HEK293 (cell line): ENCODE measurements around the gene PDE1C.

Source experiments
- CTCF ChIA-PET: fragments of 350-600 bp; formaldehyde crosslinking; extraction: SDS; loops from one replicate; lab custom pipeline; 2021; ENCODE audit warnings: antibody characterized with exemption; lab: Yijun Ruan, JAX
- POLR2A ChIA-PET: fragments of 300-600 bp; formaldehyde crosslinking; extraction: SDS; loops from one replicate; lab custom pipeline; 2020; ENCODE audit warnings: antibody characterized with exemption, inconsistent platforms; lab: Yijun Ruan, JAX
- H3K27ac ChIP-seq: fragments of 200-500 bp; sonication (Bioruptor generic); 2 replicates; pipeline ENCODE4 v1.5.1; 2014; ENCODE audit warnings: low read depth, low read length, control low read depth, inconsistent platforms; ENCODE audit errors: extremely low read depth
- H3K36me3 ChIP-seq, 2 experiments: fragments of 200-500 bp in 1 of 2; sonication (Bioruptor generic) in 1 of 2; 1 replicate in 1 of 2; 2 replicates in 1 of 2; pipeline ENCODE4 v1.5.1; 2014 to 2017; ENCODE audit warnings: inconsistent platforms in 2 of 2, low read length in 2 of 2; ENCODE audit not compliant: control insufficient read depth in 2 of 2, insufficient read depth in 1 of 2
- H3K4me1 ChIP-seq: fragments of 200-500 bp; sonication (Bioruptor generic); 2 replicates; pipeline ENCODE4 v1.5.1; 2014; ENCODE audit warnings: mild to moderate bottlenecking, low read length, inconsistent platforms; ENCODE audit not compliant: control insufficient read depth, insufficient read depth
- H3K4me3 ChIP-seq: 2 replicates; pipeline ENCODE4 v1.5.1; 2011; ENCODE audit warnings: low read depth, mild to moderate bottlenecking, control low read depth, low read length, moderate library complexity
- H3K9me3 ChIP-seq: fragments of 200-500 bp; sonication (Bioruptor generic); 2 replicates; pipeline ENCODE4 v1.5.1; 2014; ENCODE audit warnings: low read depth, low read length, inconsistent platforms; ENCODE audit not compliant: control insufficient read depth, insufficient read depth
- GLIS2 ChIP-seq: fragments of 450-650 bp; formaldehyde crosslinking; IDR thresholded peaks from 2 replicates; pipeline ENCODE4 v1.5.1; 2016; ENCODE audit warnings: missing biosample characterization, missing genetic modification characterization
- HOXA7 ChIP-seq: sonication (generic); formaldehyde crosslinking; IDR thresholded peaks from 2 replicates; pipeline ENCODE4 v1.8.1; 2022; ENCODE audit warnings: missing genetic modification reagents, borderline replicate concordance
- KLF1 ChIP-seq: fragments of 450-650 bp; formaldehyde crosslinking; IDR thresholded peaks from 2 replicates; pipeline ENCODE4 v1.5.1; 2016; ENCODE audit warnings: missing biosample characterization, missing genetic modification characterization
- KLF16 ChIP-seq: fragments of 450-650 bp; formaldehyde crosslinking; IDR thresholded peaks from 2 replicates; pipeline ENCODE4 v1.5.1; 2017; ENCODE audit warnings: missing biosample characterization, missing genetic modification characterization
- KLF7 ChIP-seq: fragments of 450-650 bp; formaldehyde crosslinking; IDR thresholded peaks from 2 replicates; pipeline ENCODE4 v1.5.1; 2016; ENCODE audit warnings: missing biosample characterization, missing genetic modification characterization, borderline replicate concordance
- MZF1 ChIP-seq: fragments of 450-650 bp; formaldehyde crosslinking; IDR thresholded peaks from 2 replicates; pipeline ENCODE4 v1.5.1; 2017; ENCODE audit warnings: missing biosample characterization, missing genetic modification characterization, borderline replicate concordance
- OVOL3 ChIP-seq: fragments of 450-650 bp; formaldehyde crosslinking; IDR thresholded peaks from 2 replicates; pipeline ENCODE4 v1.5.1; 2016; ENCODE audit warnings: missing biosample characterization, missing genetic modification characterization
- RBAK ChIP-seq: fragments of 450-650 bp; formaldehyde crosslinking; IDR thresholded peaks from 2 replicates; pipeline ENCODE4 v1.5.1; 2016; ENCODE audit warnings: missing biosample characterization, missing genetic modification characterization
- SP7 ChIP-seq: fragments of 450-650 bp; formaldehyde crosslinking; IDR thresholded peaks from 2 replicates; pipeline ENCODE4 v1.5.1; 2016; ENCODE audit warnings: missing biosample characterization, missing genetic modification characterization
- ZBTB21 ChIP-seq: fragments of 450-650 bp; formaldehyde crosslinking; IDR thresholded peaks from 2 replicates; pipeline ENCODE4 v1.5.1; 2017; ENCODE audit warnings: missing biosample characterization, missing genetic modification characterization
- ZBTB44 ChIP-seq: fragments of 450-650 bp; IDR thresholded peaks from 2 replicates; pipeline ENCODE4 v1.5.1; 2018; ENCODE audit warnings: missing biosample characterization, mild to moderate bottlenecking, missing genetic modification characterization
- ZNF146 ChIP-seq: fragments of 450-650 bp; formaldehyde crosslinking; IDR thresholded peaks from 2 replicates; pipeline ENCODE4 v1.5.1; 2016; ENCODE audit warnings: missing biosample characterization, missing genetic modification characterization
- ZNF157 ChIP-seq: fragments of 450-650 bp; formaldehyde crosslinking; IDR thresholded peaks from 2 replicates; pipeline ENCODE4 v1.5.1; 2016; ENCODE audit warnings: missing biosample characterization, missing genetic modification characterization
- ZNF16 ChIP-seq: fragments of 450-650 bp; formaldehyde crosslinking; IDR thresholded peaks from 2 replicates; pipeline ENCODE4 v1.5.1; 2016; ENCODE audit warnings: low read depth, missing biosample characterization, missing genetic modification characterization
- ZNF169 ChIP-seq: fragments of 450-650 bp; formaldehyde crosslinking; IDR thresholded peaks from 2 replicates; pipeline ENCODE4 v1.5.1; 2016; ENCODE audit warnings: missing biosample characterization, missing genetic modification characterization
- ZNF221 ChIP-seq: fragments of 450-650 bp; formaldehyde crosslinking; IDR thresholded peaks from 2 replicates; pipeline ENCODE4 v1.5.1; 2017; ENCODE audit warnings: missing biosample characterization, missing genetic modification characterization, borderline replicate concordance
- ZNF23 ChIP-seq: fragments of 450-650 bp; formaldehyde crosslinking; IDR thresholded peaks from 2 replicates; pipeline ENCODE4 v1.5.1; 2016; ENCODE audit warnings: missing biosample characterization, missing genetic modification characterization, borderline replicate concordance
- ZNF266 ChIP-seq: fragments of 450-650 bp; formaldehyde crosslinking; IDR thresholded peaks from 2 replicates; pipeline ENCODE4 v1.5.1; 2016; ENCODE audit warnings: missing biosample characterization, missing genetic modification characterization, low read depth
- ZNF292 ChIP-seq: fragments of 450-650 bp; formaldehyde crosslinking; IDR thresholded peaks from 2 replicates; pipeline ENCODE4 v1.5.1; 2016; ENCODE audit warnings: low read depth, missing biosample characterization, missing genetic modification characterization, borderline replicate concordance
- ZNF302 ChIP-seq: fragments of 450-650 bp; formaldehyde crosslinking; IDR thresholded peaks from 2 replicates; pipeline ENCODE4 v1.5.1; 2016; ENCODE audit warnings: missing biosample characterization, missing genetic modification characterization, low read depth
- ZNF394 ChIP-seq: fragments of 450-650 bp; formaldehyde crosslinking; IDR thresholded peaks from 2 replicates; pipeline ENCODE4 v1.5.1; 2016; ENCODE audit warnings: missing biosample characterization, missing genetic modification characterization, mild to moderate bottlenecking, moderate library complexity, borderline replicate concordance
- ZNF426 ChIP-seq: fragments of 450-650 bp; formaldehyde crosslinking; IDR thresholded peaks from 2 replicates; pipeline ENCODE4 v1.5.1; 2017; ENCODE audit warnings: missing biosample characterization, missing genetic modification characterization, mild to moderate bottlenecking, inconsistent platforms, moderate library complexity
- ZNF449 ChIP-seq: fragments of 450-650 bp; formaldehyde crosslinking; IDR thresholded peaks from 2 replicates; pipeline ENCODE4 v1.5.1; 2017; ENCODE audit warnings: missing biosample characterization, mild to moderate bottlenecking, missing genetic modification characterization, moderate library complexity
- ZNF518A ChIP-seq: fragments of 450-650 bp; formaldehyde crosslinking; conservative IDR thresholded peaks from 2 replicates; pipeline ENCODE4 v1.5.1; 2016; ENCODE audit warnings: low read depth, missing biosample characterization, missing genetic modification characterization
- ZNF555 ChIP-seq: fragments of 450-650 bp; formaldehyde crosslinking; conservative IDR thresholded peaks from 2 replicates; pipeline ENCODE4 v1.5.1; 2017; ENCODE audit warnings: missing biosample characterization, mild to moderate bottlenecking, missing genetic modification characterization, inconsistent platforms
- ZNF561 ChIP-seq: fragments of 450-650 bp; IDR thresholded peaks from 2 replicates; pipeline ENCODE4 v1.5.1; 2018; ENCODE audit warnings: missing biosample characterization, missing genetic modification characterization, borderline replicate concordance
- ZNF585B ChIP-seq: fragments of 450-650 bp; formaldehyde crosslinking; IDR thresholded peaks from 2 replicates; pipeline ENCODE4 v1.5.1; 2016; ENCODE audit warnings: missing biosample characterization, missing genetic modification characterization
- ZNF600 ChIP-seq: fragments of 450-650 bp; formaldehyde crosslinking; IDR thresholded peaks from 2 replicates; pipeline ENCODE4 v1.5.1; 2016; ENCODE audit warnings: missing biosample characterization, missing genetic modification characterization
- ZNF610 ChIP-seq: fragments of 450-650 bp; formaldehyde crosslinking; IDR thresholded peaks from 2 replicates; pipeline ENCODE4 v1.5.1; 2016; ENCODE audit warnings: missing biosample characterization, missing genetic modification characterization, borderline replicate concordance
- ZNF629 ChIP-seq: fragments of 450-650 bp; formaldehyde crosslinking; IDR thresholded peaks from 2 replicates; pipeline ENCODE4 v1.5.1; 2017; ENCODE audit warnings: missing biosample characterization, missing genetic modification characterization
- ZSCAN30 ChIP-seq: fragments of 450-650 bp; IDR thresholded peaks from 2 replicates; pipeline ENCODE4 v1.5.1; 2018; ENCODE audit warnings: missing biosample characterization, mild to moderate bottlenecking, missing genetic modification characterization, moderate library complexity

PDE1C gene

GRCh38 chr7:32091608-32092210, 21.5 kb upstream of the PDE1C start:
- TF ChIP-seq ZNF555 (tag by site-specific recombination) (no peak), ZNF394 (tag by site-specific recombination) (no peak), ZNF600 (tag by site-specific recombination) (no peak), KLF16 (no peak), HOXA7 (CRISPR knock-in tag) (no peak), ZBTB21 (no peak), ZNF169 (tag by site-specific recombination) (no peak), ZNF16 (tag by site-specific recombination) (no peak), ZNF292 (no peak), ZNF449 (tag by site-specific recombination) (no peak), SP7 (no peak), GLIS2 (tag by site-specific recombination) (no peak), ZNF146 (tag by site-specific recombination) (no peak), ZNF157 (no peak), ZNF426 (tag by site-specific recombination) (no peak), ZNF585B (no peak), ZNF221 (no peak)
- CTCF ChIA-PET, result no interaction called here
- no peak overlapping the region for H3K4me3 ChIP-seq
- POLR2A ChIA-PET, result no interaction called here
- H3K36me3 ChIP-seq, result no peaks in the 10 kb centered on the region
- no peaks in the 10 kb centered on the region for H3K9me3 ChIP-seq
- no peaks in the 10 kb centered on the region for H3K4me1 ChIP-seq
- no peak overlapping the region for H3K27ac ChIP-seq

- CTCF ChIA-PET, result interaction anchor here (0.6 kb wide), 1 partner anchor 1814 kb away, joined by 3 read pairs; no protein-coding TSS in a partner anchor
- POLR2A ChIA-PET, result no interaction called here
- TF ChIP-seq ZNF266 (tag by site-specific recombination), result no peak
- no peak for TF ChIP-seq ZNF561 (tag by site-specific recombination)
- TF ChIP-seq ZNF610 (tag by site-specific recombination), result no peak
- no peak for TF ChIP-seq KLF7 (tag by site-specific recombination)
- TF ChIP-seq ZBTB44 (tag by site-specific recombination), result no peak
- no peak for TF ChIP-seq MZF1 (tag by site-specific recombination)
- no peak for TF ChIP-seq ZNF23 (tag by site-specific recombination)
- no peak for TF ChIP-seq ZNF302
- no peak for TF ChIP-seq RBAK (tag by site-specific recombination)
- no peak for TF ChIP-seq ZSCAN30 (tag by site-specific recombination)
- TF ChIP-seq KLF1, result no peak
- TF ChIP-seq OVOL3 (tag by site-specific recombination), result no peak
- no peak for TF ChIP-seq ZNF629 (tag by site-specific recombination)
- TF ChIP-seq ZNF518A (tag by site-specific recombination), result no peak
Observed at GRCh38 chr7:32089678-32090077, 19.5 kb upstream of the PDE1C start.

More at GRCh38 chr7:32089678-32090077, 19.5 kb upstream of the PDE1C start:
- Histone ChIP-seq H3K27ac (no peak overlapping the region), H3K4me1 (no peaks in the 10 kb centered on the region), H3K9me3 (no peaks in the 10 kb centered on the region), H3K36me3 (no peaks in the 10 kb centered on the region), H3K4me3 (no peak overlapping the region)
